H9 (cell line): ENCODE data around the gene PITPNB. TPM values are rescaled to one million over a fixed set of nuclear protein-coding genes. Genes with fewer than 3 reads are reported as not detected.

Source experiments
- DNase-seq: peaks from one replicate; pipeline ENCODE4 v3.0.0-alpha.2; 2017
- H2AFZ ChIP-seq: one replicate; pipeline ENCODE4 v1.6.1; 2013; ENCODE audit warnings: mild to moderate bottlenecking, low read length, control low read depth, moderate library complexity
- H2AK5ac ChIP-seq: 2 replicates; pipeline ENCODE4 v1.6.1; 2013; ENCODE audit warnings: low read length, control low read depth, mixed read lengths; ENCODE audit not compliant: insufficient read length
- H2BK120ac ChIP-seq: one replicate; pipeline ENCODE4 v1.6.1; 2013; ENCODE audit warnings: low read depth, mild to moderate bottlenecking, low read length, control low read depth, inconsistent platforms; ENCODE audit not compliant: poor library complexity, severe bottlenecking
- H2BK12ac ChIP-seq: 2 replicates; pipeline ENCODE4 v1.6.1; 2013; ENCODE audit warnings: low read length, control low read depth, mixed read lengths, low read depth; ENCODE audit not compliant: insufficient read length
- H2BK15ac ChIP-seq: 2 replicates; pipeline ENCODE4 v1.6.1; 2013; ENCODE audit warnings: low read depth, low read length, control low read depth
- H2BK20ac ChIP-seq: one replicate; pipeline ENCODE4 v1.6.1; 2013; ENCODE audit warnings: low read depth, mild to moderate bottlenecking, low read length, control low read depth, inconsistent platforms; ENCODE audit not compliant: poor library complexity, severe bottlenecking
- H2BK5ac ChIP-seq: 2 replicates; pipeline ENCODE4 v1.6.1; 2013; ENCODE audit warnings: low read length, control low read depth, mixed read lengths; ENCODE audit not compliant: insufficient read length
- H3K14ac ChIP-seq: 2 replicates; pipeline ENCODE4 v1.6.1; 2013; ENCODE audit warnings: low read length, control low read depth; ENCODE audit not compliant: insufficient read depth
- H3K18ac ChIP-seq: 2 replicates; pipeline ENCODE4 v1.6.1; 2013; ENCODE audit warnings: low read depth, mild to moderate bottlenecking, mixed read lengths, low read length, control low read depth; ENCODE audit not compliant: insufficient read length
- H3K23ac ChIP-seq: 2 replicates; pipeline ENCODE4 v1.6.1; 2013; ENCODE audit warnings: low read length, control low read depth, mixed read lengths, low read depth; ENCODE audit not compliant: insufficient read length
- H3K23me2 ChIP-seq: 2 replicates; pipeline ENCODE4 v1.6.1; 2013; ENCODE audit warnings: low read depth, mild to moderate bottlenecking, mixed read lengths, low read length, control low read depth; ENCODE audit not compliant: insufficient read length, poor library complexity, severe bottlenecking
- H3K27ac ChIP-seq: 2 replicates; pipeline ENCODE4 v1.5.1; 2013; ENCODE audit warnings: low read length, control low read depth, mixed read lengths, low read depth; ENCODE audit not compliant: insufficient read length
- H3K27me3 ChIP-seq: 2 replicates; pipeline ENCODE4 v1.6.1; 2013; ENCODE audit warnings: low read length, control low read depth, inconsistent platforms; ENCODE audit not compliant: insufficient read depth
- H3K4ac ChIP-seq: 2 replicates; pipeline ENCODE4 v1.6.1; 2013; ENCODE audit warnings: low read depth, mild to moderate bottlenecking, control low read depth, inconsistent platforms, low read length, moderate library complexity
- H3K4me1 ChIP-seq: 2 replicates; pipeline ENCODE4 v1.6.1; 2013; ENCODE audit warnings: low read length, control low read depth, inconsistent platforms; ENCODE audit not compliant: insufficient read depth
- H3K4me2 ChIP-seq: 2 replicates; pipeline ENCODE4 v1.6.1; 2013; ENCODE audit warnings: low read length, control low read depth, mixed read lengths; ENCODE audit not compliant: insufficient read length, insufficient read depth
- H3K56ac ChIP-seq: 2 replicates; pipeline ENCODE4 v1.6.1; 2013; ENCODE audit warnings: low read depth, mild to moderate bottlenecking, mixed read lengths, low read length, control low read depth; ENCODE audit not compliant: insufficient read length
- H3K79me1 ChIP-seq: 2 replicates; pipeline ENCODE4 v1.6.1; 2013; ENCODE audit warnings: low read depth, mild to moderate bottlenecking, moderate library complexity, low read length, control low read depth, inconsistent platforms; ENCODE audit not compliant: insufficient read depth, poor library complexity, severe bottlenecking
- H3K79me2 ChIP-seq: 2 replicates; pipeline ENCODE4 v1.6.1; 2013; ENCODE audit warnings: low read length, control low read depth, inconsistent platforms; ENCODE audit not compliant: insufficient read depth
- H3K9ac ChIP-seq: 2 replicates; pipeline ENCODE4 v1.6.1; 2013; ENCODE audit warnings: low read length, control low read depth, mixed read lengths; ENCODE audit not compliant: insufficient read length; ENCODE audit errors: extremely low read depth
- H3K9me3 ChIP-seq: one replicate; pipeline ENCODE4 v1.6.1; 2013; ENCODE audit warnings: low read depth, low read length, inconsistent platforms; ENCODE audit not compliant: control insufficient read depth
- H3T11ph ChIP-seq: one replicate; pipeline ENCODE4 v1.6.1; 2013; ENCODE audit warnings: mild to moderate bottlenecking, low read length, control low read depth, inconsistent platforms
- H4K20me1 ChIP-seq: one replicate; pipeline ENCODE4 v1.6.1; 2013; ENCODE audit not compliant: control insufficient read depth, insufficient read length, insufficient read depth
- H4K5ac ChIP-seq: 2 replicates; pipeline ENCODE4 v1.6.1; 2013; ENCODE audit warnings: low read depth, mild to moderate bottlenecking, mixed read lengths, low read length, control low read depth; ENCODE audit not compliant: insufficient read length
- H4K8ac ChIP-seq: replicated peaks from 2 replicates; pipeline ENCODE4 v1.6.1; 2013; ENCODE audit warnings: low read length, control low read depth, mixed read lengths, low read depth; ENCODE audit not compliant: insufficient read length
- H4K91ac ChIP-seq: 2 replicates; pipeline ENCODE4 v1.6.1; 2013; ENCODE audit warnings: low read depth, mild to moderate bottlenecking, moderate library complexity, mixed read lengths, low read length, control low read depth; ENCODE audit not compliant: insufficient read length
- H3K27ac Mint-ChIP-seq, 3 experiments: 2 replicates in 2 of 3; 3 replicates in 1 of 3; pipeline ENCODE4 v1.8.0; 2020 to 2021; ENCODE audit warnings: mixed read lengths in 3 of 3, mild to moderate bottlenecking in 1 of 3, moderate library complexity in 1 of 3
- H3K27me3 Mint-ChIP-seq: 2 replicates; pipeline ENCODE4 v1.8.0; 2021; ENCODE audit warnings: low read depth, mild to moderate bottlenecking, moderate library complexity, mixed read lengths
- H3K36me3 Mint-ChIP-seq, 3 experiments: 2 replicates in 2 of 3; 3 replicates in 1 of 3; pipeline ENCODE4 v1.8.0; 2020 to 2021; ENCODE audit warnings: low read depth in 3 of 3, mixed read lengths in 3 of 3; ENCODE audit not compliant: insufficient read depth in 1 of 3
- H3K4me1 Mint-ChIP-seq, 2 experiments: 2 replicates each; pipeline ENCODE4 v1.8.0; 2020; ENCODE audit warnings: mixed read lengths in 2 of 2
- H3K4me3 Mint-ChIP-seq, 2 experiments: 2 replicates in 1 of 2; 3 replicates in 1 of 2; pipeline ENCODE4 v1.8.0; 2020 to 2021; ENCODE audit warnings: mild to moderate bottlenecking in 2 of 2, mixed read lengths in 2 of 2, moderate library complexity in 1 of 2
- H3K9me3 Mint-ChIP-seq, 2 experiments: 2 replicates in 1 of 2; 3 replicates in 1 of 2; pipeline ENCODE4 v1.8.0; 2020; ENCODE audit warnings: mild to moderate bottlenecking in 2 of 2, mixed read lengths in 2 of 2, moderate library complexity in 1 of 2
- WGBS: extraction: QIAGEN DNeasy Blood & Tissue Kit; methylation state at CpG from one replicate; pipeline ENCODE4 v1.1.7; 2013; ENCODE audit warnings: missing lambda C conversion rate, low lambda C conversion rate, mixed read lengths; ENCODE audit not compliant: insufficient read length; ENCODE audit errors: extremely low coverage; 5-methylcytosine and 5-hydroxymethylcytosine counted together
- total RNA-seq: library from RNA; stranded (reverse); gene quantifications from 2 replicates; pipeline ENCODE4 v1.2.1, GENCODE V29; 2021
- TF ChIP-seq, protein P1 (sequence below): fragments of 200-600 bp; sonication (generic); conservative IDR thresholded peaks from 3 replicates; pipeline ENCODE4 v1.8.0; 2021; ENCODE audit warnings: antibody characterized with exemption, mild to moderate bottlenecking

Gene PITPNB
- total RNA-seq, 1 experiment from 2014 or later, result 106 TPM

- Histone ChIP-seq H3K4me2 (no peak overlapping the region), H3K27ac (no peak overlapping the region)
- peaks cover 31% of the 10 kb centered on the region for H3K27me3 Mint-ChIP-seq
These were observed 109.1 kb downstream of the PITPNB start for GRCh38 chr22:27809700-27810608.

More at GRCh38 chr22:27809700-27810608, 109.1 kb downstream of the PITPNB start:
- H3T11ph ChIP-seq, result no peak overlapping the region
- H3K18ac ChIP-seq, result no peak overlapping the region
- no peak overlapping the region for H4K5ac ChIP-seq
- H4K20me1 ChIP-seq, result no peaks in the 10 kb centered on the region
- H3K79me1 ChIP-seq, result no peaks in the 10 kb centered on the region
- no CpG with 5 or more reads among the region's 17 CpGs for WGBS
- no peak overlapping the region for H2BK15ac ChIP-seq
- H2BK12ac ChIP-seq, result no peak overlapping the region
- Mint-ChIP-seq H3K36me3 (no peaks in the 10 kb centered on the region; a peak in 1 of 7 replicates), H3K27ac (no peak overlapping the region), H3K9me3 (no peaks in the 10 kb centered on the region; a peak in 1 of 5 replicates), H3K4me1 (peaks cover 20 to 34% of the 10 kb centered on the region in 2 experiments), H3K4me3 (no peak overlapping the region)
- no peak overlapping the region for H3K9ac ChIP-seq
- TF ChIP-seq, protein P1, sequence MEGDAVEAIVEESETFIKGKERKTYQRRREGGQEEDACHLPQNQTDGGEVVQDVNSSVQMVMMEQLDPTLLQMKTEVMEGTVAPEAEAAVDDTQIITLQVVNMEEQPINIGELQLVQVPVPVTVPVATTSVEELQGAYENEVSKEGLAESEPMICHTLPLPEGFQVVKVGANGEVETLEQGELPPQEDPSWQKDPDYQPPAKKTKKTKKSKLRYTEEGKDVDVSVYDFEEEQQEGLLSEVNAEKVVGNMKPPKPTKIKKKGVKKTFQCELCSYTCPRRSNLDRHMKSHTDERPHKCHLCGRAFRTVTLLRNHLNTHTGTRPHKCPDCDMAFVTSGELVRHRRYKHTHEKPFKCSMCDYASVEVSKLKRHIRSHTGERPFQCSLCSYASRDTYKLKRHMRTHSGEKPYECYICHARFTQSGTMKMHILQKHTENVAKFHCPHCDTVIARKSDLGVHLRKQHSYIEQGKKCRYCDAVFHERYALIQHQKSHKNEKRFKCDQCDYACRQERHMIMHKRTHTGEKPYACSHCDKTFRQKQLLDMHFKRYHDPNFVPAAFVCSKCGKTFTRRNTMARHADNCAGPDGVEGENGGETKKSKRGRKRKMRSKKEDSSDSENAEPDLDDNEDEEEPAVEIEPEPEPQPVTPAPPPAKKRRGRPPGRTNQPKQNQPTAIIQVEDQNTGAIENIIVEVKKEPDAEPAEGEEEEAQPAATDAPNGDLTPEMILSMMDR, result no peak
- H3K9me3 ChIP-seq, result no peaks in the 10 kb centered on the region
- no peaks in the 10 kb centered on the region for H3K4me1 ChIP-seq
- H4K91ac ChIP-seq, result no peak overlapping the region
- no peak overlapping the region for H3K14ac ChIP-seq
- H2BK120ac ChIP-seq, result no peak overlapping the region
- H3K4ac ChIP-seq, result no peak overlapping the region
- H3K23ac ChIP-seq, result no peak overlapping the region
- DNase-seq, result no peak
- no peaks in the 10 kb centered on the region for H3K79me2 ChIP-seq
- H3K27me3 ChIP-seq, result no peaks in the 10 kb centered on the region
- no peak overlapping the region for H4K8ac ChIP-seq
- H2AFZ ChIP-seq, result no peak overlapping the region
- no peaks in the 10 kb centered on the region for H3K23me2 ChIP-seq
- no peak overlapping the region for H2AK5ac ChIP-seq
- no peak overlapping the region for H2BK5ac ChIP-seq
- no peak overlapping the region for H2BK20ac ChIP-seq
- no peak overlapping the region for H3K56ac ChIP-seq
